NK-92 (cell line): ENCODE data around the gene STPG4.

Experiments
- DNase-seq: peaks from one replicate; lab custom pipeline; 2025; ENCODE audit not compliant: unreplicated experiment; lab: John Stamatoyannopoulos, UW

Gene STPG4

GRCh38 chr2:47073217-47073616, 81.9 kb downstream of the STPG4 start:
- DNase-seq: no peak

GRCh38 chr2:47072728-47073191, 82.3 kb downstream of the STPG4 start:
- DNase-seq: no peak

GRCh38 chr2:47072018-47072691, 83.0 kb downstream of the STPG4 start:
- no peak for DNase-seq

GRCh38 chr2:47070920-47071824, 83.9 kb downstream of the STPG4 start:
- DNase-seq: no peak

GRCh38 chr2:47070155-47070919, 84.8 kb downstream of the STPG4 start:
- DNase-seq: no peak

GRCh38 chr2:47069628-47070154, 85.4 kb downstream of the STPG4 start:
- DNase-seq: no peak

GRCh38 chr2:47068981-47069627, 86.0 kb downstream of the STPG4 start:
- DNase-seq: no peak

- DNase-seq: no peak
Observed at GRCh38 chr2:47067788-47068407, 87.2 kb downstream of the STPG4 start.

GRCh38 chr2:47065771-47066380, 89.2 kb downstream of the STPG4 start:
- no peak for DNase-seq

- DNase-seq: no peak
Observed at GRCh38 chr2:47065343-47065742, 89.8 kb downstream of the STPG4 start.

GRCh38 chr2:47064106-47064505, 91.0 kb downstream of the STPG4 start:
- DNase-seq: no peak

GRCh38 chr2:47063538-47063930, 91.6 kb downstream of the STPG4 start:
- no peak for DNase-seq

GRCh38 chr2:47062681-47063537, 92.2 kb downstream of the STPG4 start:
- no peak for DNase-seq

GRCh38 chr2:47061944-47062678, 93.0 kb downstream of the STPG4 start:
- DNase-seq: no peak

- DNase-seq: no peak
Observed at GRCh38 chr2:47060652-47061170, 94.4 kb downstream of the STPG4 start.

- DNase-seq: no peak
Observed at GRCh38 chr2:47058003-47058931, 96.8 kb downstream of the STPG4 start.

- DNase-seq: no peak
Observed at GRCh38 chr2:47057687-47058002, 97.5 kb downstream of the STPG4 start.
